BE2C (cell line): ENCODE measurements around the gene USP33.
"Not testable (repeated sequence)": the region's sequence is repeated elsewhere in the genome, so short reads cannot be mapped to it uniquely, and the experiment has no call there.

Experiments used
- DNase-seq: peaks from one replicate; pipeline ENCODE4 v3.0.0-alpha.2; 2020
- H3K27me3 ChIP-seq: fragments of 250-450 bp; sonication (Bioruptor Pico); 2 replicates; pipeline ENCODE4 v1.5.1; 2020; ENCODE audit warnings: mild to moderate bottlenecking
- H3K36me3 ChIP-seq: fragments of 250-450 bp; sonication (Bioruptor Pico); 2 replicates; pipeline ENCODE4 v1.5.1; 2020; ENCODE audit warnings: mild to moderate bottlenecking
- H3K4me1 ChIP-seq: fragments of 250-450 bp; sonication (Bioruptor Pico); 2 replicates; pipeline ENCODE4 v1.5.1; 2020
- H3K4me3 ChIP-seq: 2 replicates; pipeline ENCODE4 v1.5.1; 2011; ENCODE audit warnings: low read depth, low read length
- H3K9me3 ChIP-seq: fragments of 250-450 bp; sonication (Bioruptor Pico); 2 replicates; pipeline ENCODE4 v1.5.1; 2020
- TF ChIP-seq, protein P1 (sequence below): IDR thresholded peaks from 2 replicates; pipeline ENCODE4 v1.5.1; 2012; ENCODE audit warnings: mild to moderate bottlenecking, low read depth, low read length

The USP33 gene

DNA sequence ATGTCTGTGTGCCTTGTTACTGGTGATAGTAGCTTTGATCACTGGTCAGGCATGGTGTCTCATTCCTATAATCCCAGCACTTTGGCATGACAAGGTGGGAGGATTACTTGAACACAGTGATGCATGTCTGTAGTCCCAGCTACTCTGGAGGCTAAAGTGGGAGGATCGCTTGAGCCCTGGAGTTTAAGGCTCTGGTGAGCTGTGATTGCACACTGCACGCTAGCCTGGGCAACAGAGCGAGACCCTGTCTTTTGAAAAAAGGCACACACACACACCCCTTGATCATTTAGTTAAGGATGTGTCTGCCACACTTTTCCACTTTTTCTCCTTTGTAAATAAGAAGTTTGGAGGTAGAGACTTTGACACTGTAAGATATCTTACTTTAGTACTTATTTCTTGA is 34.9 kb upstream of the USP33 start:
- TF ChIP-seq, protein P1, sequence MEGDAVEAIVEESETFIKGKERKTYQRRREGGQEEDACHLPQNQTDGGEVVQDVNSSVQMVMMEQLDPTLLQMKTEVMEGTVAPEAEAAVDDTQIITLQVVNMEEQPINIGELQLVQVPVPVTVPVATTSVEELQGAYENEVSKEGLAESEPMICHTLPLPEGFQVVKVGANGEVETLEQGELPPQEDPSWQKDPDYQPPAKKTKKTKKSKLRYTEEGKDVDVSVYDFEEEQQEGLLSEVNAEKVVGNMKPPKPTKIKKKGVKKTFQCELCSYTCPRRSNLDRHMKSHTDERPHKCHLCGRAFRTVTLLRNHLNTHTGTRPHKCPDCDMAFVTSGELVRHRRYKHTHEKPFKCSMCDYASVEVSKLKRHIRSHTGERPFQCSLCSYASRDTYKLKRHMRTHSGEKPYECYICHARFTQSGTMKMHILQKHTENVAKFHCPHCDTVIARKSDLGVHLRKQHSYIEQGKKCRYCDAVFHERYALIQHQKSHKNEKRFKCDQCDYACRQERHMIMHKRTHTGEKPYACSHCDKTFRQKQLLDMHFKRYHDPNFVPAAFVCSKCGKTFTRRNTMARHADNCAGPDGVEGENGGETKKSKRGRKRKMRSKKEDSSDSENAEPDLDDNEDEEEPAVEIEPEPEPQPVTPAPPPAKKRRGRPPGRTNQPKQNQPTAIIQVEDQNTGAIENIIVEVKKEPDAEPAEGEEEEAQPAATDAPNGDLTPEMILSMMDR = no peak
- Histone ChIP-seq H3K27me3 (no peaks in the 10 kb centered on the region), H3K9me3 (no peaks in the 10 kb centered on the region), H3K4me1 (no peaks in the 10 kb centered on the region), H3K4me3 (no peak overlapping the region), H3K36me3 (no peaks in the 10 kb centered on the region)
- no peak for DNase-seq

DNA sequence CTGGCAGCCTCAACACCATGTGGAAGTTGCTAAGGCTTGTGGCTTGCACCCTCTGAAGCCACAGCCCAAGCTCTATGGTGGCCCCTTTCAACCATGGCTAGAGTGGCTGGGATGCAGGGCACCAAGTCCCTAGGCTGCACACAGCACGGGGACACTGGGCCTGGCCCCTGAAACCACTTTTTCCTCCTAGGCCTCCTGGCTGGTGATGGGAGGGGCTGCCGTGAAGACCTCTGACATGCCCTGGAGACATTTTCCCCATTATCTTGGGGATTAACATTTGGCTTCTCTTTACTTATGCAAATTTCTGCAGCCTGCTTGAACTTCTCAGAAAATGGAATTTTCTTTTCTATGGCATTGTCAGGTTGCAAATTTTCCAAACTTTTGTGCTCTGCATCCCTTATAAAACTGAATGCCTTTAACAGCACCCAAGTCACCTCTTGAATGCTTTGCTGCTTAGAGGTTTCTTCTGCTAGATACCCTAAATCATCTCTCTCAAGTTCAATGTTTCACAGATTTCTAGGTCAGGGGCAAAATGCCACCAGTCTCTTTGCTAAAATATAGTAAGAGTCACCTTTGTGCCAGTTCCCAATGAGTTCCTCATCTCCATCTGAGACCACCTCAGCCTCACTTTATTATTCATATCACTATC is 26.6 kb upstream of the USP33 start:
- not testable (repeated sequence) for H3K4me3 ChIP-seq, DNase-seq, H3K9me3 ChIP-seq, H3K36me3 ChIP-seq, H3K27me3 ChIP-seq, H3K4me1 ChIP-seq

DNA sequence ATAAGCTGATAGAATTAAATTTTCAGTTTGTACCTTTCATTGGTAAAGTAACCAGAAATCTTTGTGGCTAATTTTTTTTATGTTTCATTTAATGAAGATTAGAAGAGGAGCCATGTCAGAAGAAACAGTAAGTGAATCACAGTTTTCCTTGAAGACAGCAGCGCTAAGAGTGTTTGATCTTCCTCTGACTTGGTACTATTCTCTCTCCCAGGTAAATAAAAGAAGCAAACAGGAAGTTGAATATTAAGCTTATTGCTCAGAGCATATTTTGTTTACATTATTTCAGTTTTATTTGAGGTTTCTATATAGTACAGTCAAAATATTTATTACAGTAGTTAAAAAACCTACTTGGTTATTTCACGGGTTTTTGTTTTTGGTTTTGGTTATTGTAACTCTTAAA is 23.5 kb upstream of the USP33 start:
- no peak overlapping the region for H3K4me3 ChIP-seq

DNA sequence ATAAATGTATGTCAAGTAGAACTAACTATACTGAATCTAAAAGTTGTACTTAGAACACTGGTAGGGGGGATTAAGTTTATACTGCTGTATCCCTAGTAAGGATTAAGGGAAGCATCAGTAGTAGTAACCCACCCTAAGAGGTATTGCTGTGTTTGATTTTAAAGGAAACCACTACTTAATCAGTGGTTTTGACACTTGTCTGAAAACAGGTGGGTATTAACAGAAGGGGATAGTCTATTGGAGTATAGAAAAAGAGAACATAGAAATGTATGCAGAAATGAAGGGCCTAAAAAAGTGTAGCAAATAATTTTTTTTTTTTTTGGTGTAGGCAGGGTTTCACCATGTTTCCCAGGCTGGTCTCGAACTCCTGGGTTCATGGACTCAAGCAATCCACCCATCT is 22.0 kb upstream of the USP33 start:
- Histone ChIP-seq H3K36me3 (no peaks in the 10 kb centered on the region; the same call in 1 of the 2 replicates), H3K9me3 (no peaks in the 10 kb centered on the region), H3K4me3 (no peak overlapping the region), H3K27me3 (no peaks in the 10 kb centered on the region), H3K4me1 (no peaks in the 10 kb centered on the region)
- no peak for DNase-seq
- TF ChIP-seq, protein P1 = no peak

More for the DNA sequence above, 23.5 kb upstream of the USP33 start:
- DNase-seq = no peak
- H3K4me1 ChIP-seq = no peaks in the 10 kb centered on the region
- no peaks in the 10 kb centered on the region for H3K27me3 ChIP-seq
- no peaks in the 10 kb centered on the region for H3K9me3 ChIP-seq
- TF ChIP-seq, protein P1 = no peak
- no peaks in the 10 kb centered on the region; the same call in 1 of the 2 replicates for H3K36me3 ChIP-seq

DNA sequence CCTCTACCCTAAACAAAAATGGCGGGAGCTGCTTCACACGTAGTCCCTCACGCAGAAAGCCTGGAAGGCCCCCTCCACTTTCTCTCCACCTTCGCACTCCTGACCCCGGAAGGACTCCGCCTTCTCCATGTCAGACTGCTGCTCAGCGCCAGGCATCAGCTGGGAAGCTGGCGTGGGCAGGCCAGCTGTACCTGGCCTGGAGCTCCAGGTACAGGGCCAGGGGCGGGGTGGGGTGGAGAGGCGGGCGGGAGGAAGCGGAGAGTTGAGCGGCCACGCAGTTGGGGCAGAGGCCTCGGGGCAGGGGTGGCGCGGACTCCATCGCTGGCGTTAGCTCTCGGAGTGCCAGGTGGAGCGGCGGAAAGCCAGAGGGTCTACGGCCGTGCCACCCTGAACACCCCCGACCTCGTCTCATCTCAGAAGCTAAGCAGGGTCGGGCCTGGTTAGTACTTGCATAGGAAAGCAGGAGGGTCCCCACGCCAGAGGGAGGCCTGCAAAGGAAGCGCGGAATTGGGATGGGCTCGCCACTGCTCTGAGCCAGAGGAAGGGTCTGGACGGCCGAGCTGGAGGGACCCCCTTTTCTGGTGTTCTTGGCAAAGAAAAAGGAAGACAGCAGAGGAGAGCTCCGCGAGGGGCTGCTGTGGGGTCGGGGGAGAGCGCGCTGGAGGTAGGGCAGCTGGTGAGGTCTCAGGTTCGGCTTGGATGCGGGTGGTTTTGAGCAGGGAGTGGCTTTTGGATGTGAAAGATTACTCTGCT is 20.1 kb upstream of the USP33 start, which contains the start of gene MIGA1:
Gene MIGA1, plus strand, starts transcription at position 121 of the 753 bp plus-strand sequence. CDS start 3,604 bp downstream, outside the sequence.
- no peaks in the 10 kb centered on the region for H3K9me3 ChIP-seq
- TF ChIP-seq, protein P1 = no peak

DNA sequence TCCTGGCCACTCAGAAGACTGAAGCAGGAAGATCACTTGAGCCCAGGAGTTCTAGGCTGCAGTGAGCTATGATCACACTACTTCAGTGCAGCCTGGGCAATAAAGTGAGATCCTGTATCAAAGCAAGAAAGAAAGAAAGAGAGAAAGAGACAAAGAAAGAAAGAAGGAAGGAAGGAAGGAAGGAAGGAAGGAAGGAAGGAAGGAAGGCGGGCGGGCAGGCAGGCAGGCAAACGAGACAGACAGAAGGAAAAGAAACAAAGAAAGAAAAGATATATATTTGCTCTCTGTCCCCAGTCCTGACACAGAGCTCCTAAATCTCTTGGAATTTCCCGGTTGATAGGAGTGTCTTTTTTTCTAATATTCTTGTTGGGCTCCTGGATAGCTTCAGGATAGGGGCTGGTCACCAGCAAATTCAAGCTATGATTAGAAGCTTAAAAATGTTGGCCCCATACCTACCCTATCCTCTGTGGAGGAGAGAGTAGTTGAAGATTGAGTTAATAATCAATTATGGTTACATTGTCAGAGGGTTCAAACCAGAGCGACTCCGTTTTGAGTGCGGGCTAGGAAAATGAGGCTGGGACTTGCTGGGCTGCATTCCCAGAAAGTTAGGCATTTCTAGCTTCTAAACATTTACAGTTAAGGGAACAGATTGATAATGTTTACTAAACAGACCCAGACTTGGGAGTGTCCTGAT is 16.5 kb upstream of the USP33 start:
- Histone ChIP-seq H3K36me3 (no peaks in the 10 kb centered on the region), H3K27me3 (no peaks in the 10 kb centered on the region), H3K4me3 (no peak overlapping the region), H3K9me3 (no peaks in the 10 kb centered on the region), H3K4me1 (no peaks in the 10 kb centered on the region)
- DNase-seq = no peak
- TF ChIP-seq, protein P1 = no peak

More for the DNA sequence above, 20.1 kb upstream of the USP33 start, which contains the start of gene MIGA1:
- Histone ChIP-seq H3K4me1 (no peaks in the 10 kb centered on the region), H3K27me3 (no peaks in the 10 kb centered on the region), H3K36me3 (no peaks in the 10 kb centered on the region), H3K4me3 (peak within 1 kb of the TSS; percentile 75)
- peak; percentile 77 for DNase-seq
